Measurements from ENCODE around the gene EIF4E1B. TPM values are rescaled to one million over a fixed set of nuclear protein-coding genes. Genes with fewer than 3 reads are reported as not detected.

Gene EIF4E1B
- total and polyA plus RNA-seq, 4 donors: not detected

DNA sequence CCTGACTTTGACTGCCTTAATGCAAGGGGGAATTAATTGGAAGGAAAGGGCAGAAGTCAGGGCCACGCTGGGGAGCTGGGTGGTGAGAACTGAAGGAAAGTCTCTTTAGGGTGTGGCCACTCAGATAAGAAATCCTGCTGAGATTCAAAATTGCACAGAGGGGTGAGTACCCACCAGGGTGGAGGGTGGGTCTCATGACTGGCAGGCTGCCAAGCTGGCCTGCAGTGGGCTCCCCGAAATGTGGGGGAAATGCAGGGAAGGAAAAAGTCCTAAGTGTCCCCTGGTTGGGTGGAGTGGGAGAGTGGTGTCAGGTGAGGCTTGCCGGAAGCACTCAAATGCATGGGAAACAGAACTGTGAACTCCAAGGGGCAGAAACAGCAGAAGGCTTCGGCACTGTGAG lies 40.9 kb downstream of the EIF4E1B start (continued):
- TF ChIP-seq HNF4G (IDR thresholded peaks at IDR 0.05) (no peak), FOXA2 (IDR thresholded peaks at IDR 0.05) (no peak), GABPA (IDR thresholded peaks at IDR 0.05 in 1 of 2, conservative IDR thresholded peaks at IDR 0.05 in 1 of 2) (no peak), FOXA1 (IDR thresholded peaks at IDR 0.05) (no peak), TAF1 (conservative IDR thresholded peaks at IDR 0.05) (no peak), SP1 (IDR thresholded peaks at IDR 0.05) (no peak), JUND (IDR thresholded peaks at IDR 0.05) (no peak), YY1 (IDR thresholded peaks at IDR 0.05) (no peak), EGR1 (IDR thresholded peaks at IDR 0.05; ENCODE audit: low read depth in 2 of 2) (no peak), NR2F2 (IDR thresholded peaks at IDR 0.05) (no peak)
- TF ChIP-seq, protein P1, sequence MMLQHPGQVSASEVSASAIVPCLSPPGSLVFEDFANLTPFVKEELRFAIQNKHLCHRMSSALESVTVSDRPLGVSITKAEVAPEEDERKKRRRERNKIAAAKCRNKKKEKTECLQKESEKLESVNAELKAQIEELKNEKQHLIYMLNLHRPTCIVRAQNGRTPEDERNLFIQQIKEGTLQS (IDR thresholded peaks at IDR 0.05): no peak
- TF ChIP-seq, protein P2, sequence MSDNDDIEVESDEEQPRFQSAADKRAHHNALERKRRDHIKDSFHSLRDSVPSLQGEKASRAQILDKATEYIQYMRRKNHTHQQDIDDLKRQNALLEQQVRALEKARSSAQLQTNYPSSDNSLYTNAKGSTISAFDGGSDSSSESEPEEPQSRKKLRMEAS (IDR thresholded peaks at IDR 0.05): no peak

DNA sequence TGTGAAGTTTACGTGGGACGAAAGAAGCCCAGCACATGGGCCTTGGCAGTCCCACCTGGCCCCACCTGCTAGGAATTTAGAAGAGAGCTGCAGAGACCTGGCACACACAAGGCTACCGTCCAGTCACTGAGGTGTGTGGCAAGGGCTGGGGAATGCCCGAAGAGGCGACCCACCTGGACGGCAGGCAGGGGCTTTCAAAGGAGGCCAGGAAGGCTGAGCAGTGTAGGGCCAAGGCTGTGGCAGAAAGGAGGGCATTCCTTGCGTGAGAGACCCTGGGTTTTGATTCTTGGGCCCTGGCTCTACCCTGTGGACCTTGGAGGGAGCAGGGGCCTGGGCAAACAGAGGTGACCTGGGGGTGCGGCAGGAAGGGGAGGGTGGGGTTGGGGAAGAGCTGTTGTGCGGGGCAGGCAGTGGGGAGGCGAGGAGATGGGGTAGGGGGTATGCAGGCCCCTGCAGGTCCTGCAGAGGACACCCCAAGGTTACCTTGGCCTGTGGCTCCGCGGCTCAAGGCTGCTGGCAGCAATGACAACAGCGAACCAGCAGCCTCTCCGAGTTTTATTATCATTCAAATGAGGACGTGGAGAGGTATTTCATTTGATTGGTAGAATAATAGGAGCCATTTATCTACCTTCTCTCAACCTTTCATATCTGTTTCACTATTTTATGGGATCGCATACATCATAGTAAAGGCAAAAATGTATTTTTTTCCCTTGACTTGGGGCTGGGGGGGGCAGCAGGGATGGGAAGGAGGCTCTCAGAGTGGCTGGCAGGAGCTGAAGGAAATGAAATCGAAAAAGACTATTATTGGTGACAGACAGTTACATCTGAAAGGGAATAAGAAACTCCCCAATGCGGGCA lies 41.6 kb downstream of the EIF4E1B start:
- 67% methylated on average over 18 of the region's 18 CpGs for WGBS

More for the DNA sequence above, 41.6 kb downstream of the EIF4E1B start:
- DNase-seq (ENCODE audit: low spot score): no peak
- no peaks in the 10 kb centered on the region for H3K4me1 ChIP-seq (ENCODE audit: control insufficient read depth in 4 of 4, insufficient read depth in 4 of 4, low read length in 3 of 4)
- TF ChIP-seq TAF1 (conservative IDR thresholded peaks at IDR 0.05): no peak
- TF ChIP-seq, protein P2 (IDR thresholded peaks at IDR 0.05): no peak
- no peak for TF ChIP-seq GABPA (IDR thresholded peaks at IDR 0.05 in 1 of 2, conservative IDR thresholded peaks at IDR 0.05 in 1 of 2)
- TF ChIP-seq EGR1 (IDR thresholded peaks at IDR 0.05; ENCODE audit: low read depth in 2 of 2): no peak
- TF ChIP-seq, protein P1 (IDR thresholded peaks at IDR 0.05): no peak
- TF ChIP-seq NR2F2 (IDR thresholded peaks at IDR 0.05): no peak
- TF ChIP-seq HNF4G (IDR thresholded peaks at IDR 0.05): no peak
- no peak for TF ChIP-seq FOXA1 (IDR thresholded peaks at IDR 0.05)
- no peak for TF ChIP-seq HNF4A (conservative IDR thresholded peaks at IDR 0.05)
- TF ChIP-seq, protein P3, sequence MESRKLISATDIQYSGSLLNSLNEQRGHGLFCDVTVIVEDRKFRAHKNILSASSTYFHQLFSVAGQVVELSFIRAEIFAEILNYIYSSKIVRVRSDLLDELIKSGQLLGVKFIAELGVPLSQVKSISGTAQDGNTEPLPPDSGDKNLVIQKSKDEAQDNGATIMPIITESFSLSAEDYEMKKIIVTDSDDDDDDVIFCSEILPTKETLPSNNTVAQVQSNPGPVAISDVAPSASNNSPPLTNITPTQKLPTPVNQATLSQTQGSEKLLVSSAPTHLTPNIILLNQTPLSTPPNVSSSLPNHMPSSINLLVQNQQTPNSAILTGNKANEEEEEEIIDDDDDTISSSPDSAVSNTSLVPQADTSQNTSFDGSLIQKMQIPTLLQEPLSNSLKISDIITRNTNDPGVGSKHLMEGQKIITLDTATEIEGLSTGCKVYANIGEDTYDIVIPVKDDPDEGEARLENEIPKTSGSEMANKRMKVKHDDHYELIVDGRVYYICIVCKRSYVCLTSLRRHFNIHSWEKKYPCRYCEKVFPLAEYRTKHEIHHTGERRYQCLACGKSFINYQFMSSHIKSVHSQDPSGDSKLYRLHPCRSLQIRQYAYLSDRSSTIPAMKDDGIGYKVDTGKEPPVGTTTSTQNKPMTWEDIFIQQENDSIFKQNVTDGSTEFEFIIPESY (IDR thresholded peaks at IDR 0.05): no peak
- TF ChIP-seq, protein P4, sequence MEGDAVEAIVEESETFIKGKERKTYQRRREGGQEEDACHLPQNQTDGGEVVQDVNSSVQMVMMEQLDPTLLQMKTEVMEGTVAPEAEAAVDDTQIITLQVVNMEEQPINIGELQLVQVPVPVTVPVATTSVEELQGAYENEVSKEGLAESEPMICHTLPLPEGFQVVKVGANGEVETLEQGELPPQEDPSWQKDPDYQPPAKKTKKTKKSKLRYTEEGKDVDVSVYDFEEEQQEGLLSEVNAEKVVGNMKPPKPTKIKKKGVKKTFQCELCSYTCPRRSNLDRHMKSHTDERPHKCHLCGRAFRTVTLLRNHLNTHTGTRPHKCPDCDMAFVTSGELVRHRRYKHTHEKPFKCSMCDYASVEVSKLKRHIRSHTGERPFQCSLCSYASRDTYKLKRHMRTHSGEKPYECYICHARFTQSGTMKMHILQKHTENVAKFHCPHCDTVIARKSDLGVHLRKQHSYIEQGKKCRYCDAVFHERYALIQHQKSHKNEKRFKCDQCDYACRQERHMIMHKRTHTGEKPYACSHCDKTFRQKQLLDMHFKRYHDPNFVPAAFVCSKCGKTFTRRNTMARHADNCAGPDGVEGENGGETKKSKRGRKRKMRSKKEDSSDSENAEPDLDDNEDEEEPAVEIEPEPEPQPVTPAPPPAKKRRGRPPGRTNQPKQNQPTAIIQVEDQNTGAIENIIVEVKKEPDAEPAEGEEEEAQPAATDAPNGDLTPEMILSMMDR (IDR thresholded peaks at IDR 0.05; ENCODE audit: low read depth, low read length, missing input control): no peak
- TF ChIP-seq RXRA (IDR thresholded peaks at IDR 0.05): no peak
- no peak for TF ChIP-seq JUND (IDR thresholded peaks at IDR 0.05)
- TF ChIP-seq SP1 (IDR thresholded peaks at IDR 0.05): no peak
- no peak for TF ChIP-seq RAD21 (IDR thresholded peaks at IDR 0.05)
- TF ChIP-seq, protein P5, sequence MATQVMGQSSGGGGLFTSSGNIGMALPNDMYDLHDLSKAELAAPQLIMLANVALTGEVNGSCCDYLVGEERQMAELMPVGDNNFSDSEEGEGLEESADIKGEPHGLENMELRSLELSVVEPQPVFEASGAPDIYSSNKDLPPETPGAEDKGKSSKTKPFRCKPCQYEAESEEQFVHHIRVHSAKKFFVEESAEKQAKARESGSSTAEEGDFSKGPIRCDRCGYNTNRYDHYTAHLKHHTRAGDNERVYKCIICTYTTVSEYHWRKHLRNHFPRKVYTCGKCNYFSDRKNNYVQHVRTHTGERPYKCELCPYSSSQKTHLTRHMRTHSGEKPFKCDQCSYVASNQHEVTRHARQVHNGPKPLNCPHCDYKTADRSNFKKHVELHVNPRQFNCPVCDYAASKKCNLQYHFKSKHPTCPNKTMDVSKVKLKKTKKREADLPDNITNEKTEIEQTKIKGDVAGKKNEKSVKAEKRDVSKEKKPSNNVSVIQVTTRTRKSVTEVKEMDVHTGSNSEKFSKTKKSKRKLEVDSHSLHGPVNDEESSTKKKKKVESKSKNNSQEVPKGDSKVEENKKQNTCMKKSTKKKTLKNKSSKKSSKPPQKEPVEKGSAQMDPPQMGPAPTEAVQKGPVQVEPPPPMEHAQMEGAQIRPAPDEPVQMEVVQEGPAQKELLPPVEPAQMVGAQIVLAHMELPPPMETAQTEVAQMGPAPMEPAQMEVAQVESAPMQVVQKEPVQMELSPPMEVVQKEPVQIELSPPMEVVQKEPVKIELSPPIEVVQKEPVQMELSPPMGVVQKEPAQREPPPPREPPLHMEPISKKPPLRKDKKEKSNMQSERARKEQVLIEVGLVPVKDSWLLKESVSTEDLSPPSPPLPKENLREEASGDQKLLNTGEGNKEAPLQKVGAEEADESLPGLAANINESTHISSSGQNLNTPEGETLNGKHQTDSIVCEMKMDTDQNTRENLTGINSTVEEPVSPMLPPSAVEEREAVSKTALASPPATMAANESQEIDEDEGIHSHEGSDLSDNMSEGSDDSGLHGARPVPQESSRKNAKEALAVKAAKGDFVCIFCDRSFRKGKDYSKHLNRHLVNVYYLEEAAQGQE (IDR thresholded peaks at IDR 0.05): no peak
- no peak for TF ChIP-seq YY1 (IDR thresholded peaks at IDR 0.05)
- H3K27me3 ChIP-seq (ENCODE audit: control insufficient read depth in 4 of 4, insufficient read depth in 4 of 4, low read length in 3 of 4): peaks cover 0 to 2% (median 0%) of the 10 kb centered on the region in 4 donors
- no peak overlapping the region for H3K9ac ChIP-seq (ENCODE audit: low read depth in 1 of 2, low read length in 2 of 2)
- H3K4me3 ChIP-seq (ENCODE audit: low read depth in 1 of 3, low read length in 3 of 3): no peak overlapping the region
- H3K9me3 ChIP-seq (ENCODE audit: control insufficient read depth in 4 of 4, low read length in 3 of 4): no peaks in the 10 kb centered on the region
- no peaks in the 10 kb centered on the region for H3K36me3 ChIP-seq (ENCODE audit: control insufficient read depth in 4 of 4, insufficient read depth in 3 of 4, low read depth in 1 of 4, low read length in 3 of 4)
- H3K27ac ChIP-seq (ENCODE audit: low read depth in 1 of 2, low read length in 2 of 2): no peak overlapping the region

Data from liver (tissue), 9 donors.